ENCODE results near the gene MMD. TPM values are rescaled to one million over a fixed set of nuclear protein-coding genes. Genes with fewer than 3 reads are reported as not detected.

Gene MMD
- total RNA-seq, 3 donors from 2014 or later (not counting 1 experiment from before 2014, with no cell fraction given), result 18.7 to 33.5 (median 27.9) TPM

DNA sequence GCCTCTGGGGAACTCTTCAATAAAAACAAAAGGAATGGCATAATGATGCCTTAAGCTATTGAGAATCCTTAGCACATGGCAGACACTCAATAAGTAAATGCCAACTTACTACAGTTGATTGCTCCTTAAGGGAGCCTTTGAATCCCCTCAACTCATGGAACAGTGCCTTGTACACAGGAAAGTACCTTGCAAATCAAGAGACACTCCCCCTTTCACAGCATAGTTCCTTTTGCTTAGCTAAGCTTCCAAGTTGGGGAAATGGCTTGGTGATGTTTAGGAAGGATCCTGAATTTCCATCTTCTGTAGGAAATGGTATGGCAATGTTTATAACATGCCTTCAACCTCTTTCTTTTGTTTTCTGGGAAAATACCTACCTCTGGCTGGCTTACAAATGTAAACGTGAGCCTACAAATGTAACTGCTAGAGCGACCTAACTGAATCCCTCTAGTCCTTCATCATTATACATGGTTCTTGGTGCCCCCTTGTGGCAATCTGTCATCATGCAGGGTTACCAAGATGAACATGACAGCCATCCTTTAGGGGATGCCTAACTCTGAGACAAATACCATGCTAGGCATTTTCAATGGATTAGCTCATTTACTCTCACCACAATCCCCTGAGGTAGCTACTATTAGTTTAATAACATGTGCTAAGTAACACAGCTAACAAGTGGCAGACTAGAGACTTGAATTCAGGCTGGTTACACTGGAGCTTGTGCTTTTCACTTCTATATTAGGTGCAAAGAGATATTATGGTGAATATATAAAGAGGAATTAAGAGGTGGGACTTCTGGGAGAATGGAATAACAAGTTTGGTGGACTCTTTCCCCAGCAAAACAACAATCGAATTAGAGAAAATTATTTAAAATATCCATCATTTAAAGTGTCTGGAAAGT is 65.0 kb downstream of the MMD start:
- no peak overlapping the region for H3K27ac ChIP-seq (ENCODE audit: low read length)
- H3K27me3 ChIP-seq (ENCODE audit: control insufficient read depth, insufficient read depth, low read length), result peaks cover 5% of the 10 kb centered on the region
- intact Hi-C loops (cut with micrococcal nuclease), result loop anchor here (1.0 to 2.0 kb wide), 2 partner anchors 158 to 363 kb away; no protein-coding TSS in a partner anchor
- 9% methylated on average over 2 of the region's 3 CpGs for WGBS (ENCODE audit: insufficient coverage)
- no peaks in the 10 kb centered on the region for H3K36me3 ChIP-seq (ENCODE audit: control insufficient read depth, insufficient read depth, low read length)
- no peaks in the 10 kb centered on the region for H3K9me3 ChIP-seq (ENCODE audit: control insufficient read depth, insufficient read depth, low read length)
- peak; percentile 30 to 78 for DNase-seq
- no peak overlapping the region for H3K27ac Mint-ChIP-seq
- H3K9me3 Mint-ChIP-seq, result peaks cover 5 to 6% of the 10 kb centered on the region in 2 donors
- H3K36me3 Mint-ChIP-seq, result peaks cover 10% of the 10 kb centered on the region
- no peak overlapping the region for H3K4me3 Mint-ChIP-seq
- H3K4me1 ChIP-seq (ENCODE audit: control insufficient read depth, insufficient read depth, low read length), result no peaks in the 10 kb centered on the region
- peak; percentile 81 to 90 (median 81) for ATAC-seq
- H3K4me3 ChIP-seq (ENCODE audit: low read length), result no peak overlapping the region
- peaks cover 5 to 6% of the 10 kb centered on the region in 2 donors for H3K4me1 Mint-ChIP-seq
- TF ChIP-seq CTCF (IDR thresholded peaks at IDR 0.05), result peak; percentile 84
- peaks cover 14 to 22% of the 10 kb centered on the region in 2 donors for H3K27me3 Mint-ChIP-seq (ENCODE audit: low read depth in 2 of 2)

DNA sequence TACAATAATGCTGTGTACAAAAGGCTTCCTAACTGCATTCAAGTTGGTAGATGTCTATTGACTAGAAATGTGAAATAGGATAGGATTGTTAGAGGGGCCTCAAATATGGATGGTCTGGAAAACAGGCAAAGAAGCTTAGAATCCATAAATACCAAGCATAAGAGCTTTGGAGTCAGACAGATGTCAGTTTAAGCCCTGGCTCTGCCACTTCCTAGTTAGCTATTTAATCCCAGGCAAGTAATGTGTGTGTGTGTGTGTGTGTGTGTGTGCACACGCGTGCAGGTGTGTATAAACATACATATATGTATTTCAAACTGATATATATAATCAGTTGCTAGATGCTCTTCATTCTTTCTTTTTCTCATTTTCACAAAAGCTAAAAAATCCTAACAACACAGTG is 66.7 kb downstream of the MMD start:
- intact Hi-C loops (cut with micrococcal nuclease), result no loop called here
- Mint-ChIP-seq H3K27ac (no peak overlapping the region), H3K36me3 (no peaks in the 10 kb centered on the region), H3K27me3 (ENCODE audit: low read depth in 2 of 2) (peaks cover 8 to 10% of the 10 kb centered on the region in 2 donors), H3K9me3 (no peaks in the 10 kb centered on the region), H3K4me1 (peaks cover 5 to 6% of the 10 kb centered on the region in 2 donors), H3K4me3 (no peak overlapping the region)
- Histone ChIP-seq H3K36me3 (ENCODE audit: control insufficient read depth, insufficient read depth, low read length) (no peaks in the 10 kb centered on the region), H3K4me3 (ENCODE audit: low read length) (no peak overlapping the region), H3K27ac (ENCODE audit: low read length) (no peak overlapping the region), H3K9me3 (ENCODE audit: control insufficient read depth, insufficient read depth, low read length) (no peaks in the 10 kb centered on the region), H3K4me1 (ENCODE audit: control insufficient read depth, insufficient read depth, low read length) (no peaks in the 10 kb centered on the region), H3K27me3 (ENCODE audit: control insufficient read depth, insufficient read depth, low read length) (no peaks in the 10 kb centered on the region)
- TF ChIP-seq CTCF (IDR thresholded peaks at IDR 0.05), result no peak
- DNase-seq (no peak), ATAC-seq (no peak)
- no CpG with 5 or more reads among the region's 2 CpGs for WGBS (ENCODE audit: insufficient coverage)

GRCh38 chr17:55354010-55354409 is 67.6 kb downstream of the MMD start:
- DNase-seq (no peak), ATAC-seq (peak in 1 of 3 donors; percentile 60)
- 78% methylated on average over 1 of the region's 1 CpG for WGBS (ENCODE audit: insufficient coverage)
- Mint-ChIP-seq H3K4me1 (peaks cover 5 to 6% of the 10 kb centered on the region in 2 donors), H3K9me3 (no peaks in the 10 kb centered on the region), H3K27ac (no peak overlapping the region), H3K36me3 (no peaks in the 10 kb centered on the region), H3K4me3 (no peak overlapping the region), H3K27me3 (ENCODE audit: low read depth in 2 of 2) (peaks cover 8 to 10% of the 10 kb centered on the region in 2 donors)
- Histone ChIP-seq H3K36me3 (ENCODE audit: control insufficient read depth, insufficient read depth, low read length) (no peaks in the 10 kb centered on the region), H3K9me3 (ENCODE audit: control insufficient read depth, insufficient read depth, low read length) (no peaks in the 10 kb centered on the region), H3K4me3 (ENCODE audit: low read length) (no peak overlapping the region), H3K4me1 (ENCODE audit: control insufficient read depth, insufficient read depth, low read length) (no peaks in the 10 kb centered on the region), H3K27me3 (ENCODE audit: control insufficient read depth, insufficient read depth, low read length) (no peaks in the 10 kb centered on the region), H3K27ac (ENCODE audit: low read length) (no peak overlapping the region)
- TF ChIP-seq CTCF (IDR thresholded peaks at IDR 0.05), result no peak
- intact Hi-C loops (cut with micrococcal nuclease), result no loop called here

Data from natural killer cell (primary cell).